GM18870 (cell line): ENCODE data around the gene INPP4A.

ENCODE experiments used
- ATAC-seq: cut with Tn5 transposase; IDR thresholded peaks from one replicate; pipeline ENCODE4 v1.9.1; 2021; ENCODE audit warnings: moderate library complexity; ENCODE audit not compliant: unreplicated experiment

INPP4A gene

GRCh38 chr2:98473995-98474780, 29.5 kb downstream of the INPP4A start:
- no peak for ATAC-seq

- ATAC-seq: no peak
Measured at GRCh38 chr2:98474979-98475632, 30.4 kb downstream of the INPP4A start.

GRCh38 chr2:98476192-98476868, 31.7 kb downstream of the INPP4A start:
- no peak for ATAC-seq

DNA sequence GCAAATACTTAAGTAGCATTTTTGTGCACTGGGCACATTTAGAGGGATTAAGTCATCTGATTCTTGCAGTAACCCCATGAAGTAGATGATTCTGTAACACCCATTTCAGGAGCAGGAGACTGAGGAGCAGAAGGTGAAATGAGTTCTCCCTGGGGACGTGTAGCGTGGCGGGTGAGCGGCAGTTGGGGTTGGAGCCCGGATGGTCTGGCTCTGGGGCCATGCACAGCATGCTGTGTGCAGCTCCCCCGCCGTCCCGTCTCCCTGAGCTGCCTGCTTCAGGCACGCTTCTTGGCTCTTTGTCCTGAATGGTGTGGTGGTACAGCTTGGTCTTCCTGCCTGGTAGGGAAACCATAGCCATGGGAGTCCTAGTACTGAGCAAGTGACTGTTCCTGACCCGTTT, 32.4 kb downstream of the INPP4A start:
- no peak for ATAC-seq

GRCh38 chr2:98477506-98477905, 32.8 kb downstream of the INPP4A start:
- no peak for ATAC-seq

DNA sequence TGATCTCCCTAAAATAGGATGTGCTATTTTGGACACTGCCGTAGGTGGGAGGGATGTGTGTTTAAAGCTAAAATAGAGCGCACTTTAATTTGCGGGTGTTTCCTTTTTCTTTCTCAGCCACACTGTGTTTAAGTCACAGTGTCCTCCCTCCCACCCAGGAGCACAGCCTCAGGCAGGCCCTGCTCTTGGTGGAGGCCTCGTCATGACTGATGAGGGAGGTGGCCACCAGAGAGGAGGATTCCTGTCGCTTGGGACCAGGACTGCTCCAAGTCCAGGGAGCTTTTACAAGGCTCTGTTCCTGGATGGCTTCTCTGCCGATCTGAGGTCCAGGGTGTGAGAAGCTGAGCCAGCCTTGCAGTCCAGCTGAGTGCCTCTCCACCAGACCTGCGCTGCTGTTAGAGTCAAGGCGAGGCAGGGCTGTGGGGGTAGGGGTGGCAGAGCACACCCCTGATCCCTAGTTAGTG, 33.5 kb downstream of the INPP4A start:
- ATAC-seq: no peak

- no peak for ATAC-seq
Measured at GRCh38 chr2:98478907-98479306, 34.2 kb downstream of the INPP4A start.

- no peak for ATAC-seq
Measured at GRCh38 chr2:98479371-98479770, 34.7 kb downstream of the INPP4A start.

DNA sequence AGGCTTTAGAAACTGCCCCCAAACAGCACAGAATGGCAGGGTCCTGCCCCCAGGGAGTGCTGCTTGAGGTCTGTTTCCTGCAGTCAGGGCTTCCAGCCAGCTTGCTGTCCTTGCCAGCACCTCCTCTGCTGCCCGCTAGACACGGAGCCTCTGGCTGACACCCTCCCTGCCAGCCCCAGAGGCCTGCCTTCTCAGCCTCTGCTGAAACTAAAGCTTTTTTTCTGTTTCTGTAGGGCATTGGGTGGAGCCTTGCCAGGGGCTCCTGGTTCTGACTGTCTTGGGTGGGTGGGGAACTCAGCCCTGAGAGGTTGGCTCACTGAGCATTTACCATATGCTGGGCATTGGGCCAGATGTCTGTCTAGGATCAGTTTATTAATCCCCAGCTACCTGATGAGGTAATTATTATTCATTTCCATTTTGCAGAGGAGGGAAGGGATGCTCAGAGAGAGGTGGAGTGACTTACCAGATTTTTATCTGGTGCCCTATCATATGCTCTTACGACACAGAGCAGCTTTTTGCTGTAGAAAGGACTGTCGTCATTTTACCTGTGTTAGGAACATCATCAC, 35.4 kb downstream of the INPP4A start:
- no peak for ATAC-seq

DNA sequence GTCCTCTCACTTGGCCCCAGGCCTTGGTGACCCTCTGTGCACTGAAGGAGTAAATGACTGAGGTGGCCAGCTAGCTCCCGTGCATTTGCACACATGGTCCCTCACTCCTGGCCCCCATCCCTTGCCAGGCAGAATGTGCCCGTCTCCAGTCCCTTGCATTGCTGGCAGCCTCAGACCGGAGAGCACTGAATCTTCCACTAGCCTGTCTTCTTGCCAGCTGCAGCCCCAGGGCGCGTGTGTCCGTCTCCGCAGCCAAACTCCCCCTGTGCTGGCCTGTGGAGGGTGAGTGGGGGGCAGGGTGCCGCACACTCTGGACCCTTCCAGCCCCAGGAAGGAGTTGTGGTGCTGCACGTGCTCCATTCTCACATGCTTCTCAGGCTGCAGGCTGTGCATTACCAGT, 35.9 kb downstream of the INPP4A start:
- ATAC-seq: no peak

- ATAC-seq: no peak
Measured at GRCh38 chr2:98482362-98482761, 37.7 kb downstream of the INPP4A start.

DNA sequence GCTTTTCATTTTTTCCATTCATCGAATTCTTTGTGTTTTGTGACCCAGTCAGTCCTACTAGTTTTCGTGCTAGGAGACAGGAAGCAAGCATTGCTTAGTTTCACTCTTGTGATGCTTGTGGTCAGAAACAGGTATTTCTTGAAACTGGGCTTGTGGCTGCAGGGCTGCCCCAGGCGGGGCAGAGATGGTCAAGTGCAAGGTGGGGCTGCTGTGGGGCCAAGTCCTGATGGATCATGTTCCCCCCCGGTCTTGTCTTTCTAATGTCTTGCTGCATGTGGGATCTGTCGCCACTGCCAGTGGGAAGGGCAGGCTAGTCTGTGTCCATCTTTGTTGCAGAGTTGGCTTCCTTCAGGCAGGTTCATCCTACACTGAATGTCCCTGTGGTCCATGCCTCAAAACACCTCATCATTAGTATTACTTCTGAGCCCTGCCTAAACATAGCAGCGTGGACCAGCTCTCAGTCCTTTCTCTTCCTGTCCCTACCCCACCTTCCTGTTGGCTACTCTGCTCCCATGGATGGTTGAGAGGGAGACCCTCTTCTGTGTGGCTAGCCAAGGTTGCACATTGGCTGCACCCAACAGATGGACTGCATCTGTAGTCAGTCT, 38.7 kb downstream of the INPP4A start:
- peak; percentile 60 for ATAC-seq

DNA sequence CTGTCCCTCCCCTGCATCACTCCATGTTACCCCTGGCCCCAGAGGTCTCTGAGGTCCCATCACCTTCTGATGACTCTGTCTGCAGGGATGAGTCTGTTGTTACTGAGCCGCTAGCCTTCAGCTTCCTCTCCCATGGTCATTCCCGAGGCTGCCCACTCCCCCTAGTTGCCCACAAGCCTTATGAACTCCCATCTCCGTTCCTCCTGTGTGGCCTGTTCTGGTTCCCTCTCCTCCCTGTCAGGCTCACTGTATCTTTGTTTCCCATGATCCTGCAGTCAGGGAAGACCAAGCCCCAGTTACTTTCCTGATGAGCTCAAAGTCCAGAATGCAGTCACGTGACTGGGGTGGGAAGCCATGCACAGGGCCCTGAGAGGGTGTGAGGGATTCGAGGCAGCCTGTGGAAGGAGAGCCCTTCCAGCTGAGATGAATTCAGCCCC, 39.5 kb downstream of the INPP4A start:
- no peak for ATAC-seq

DNA sequence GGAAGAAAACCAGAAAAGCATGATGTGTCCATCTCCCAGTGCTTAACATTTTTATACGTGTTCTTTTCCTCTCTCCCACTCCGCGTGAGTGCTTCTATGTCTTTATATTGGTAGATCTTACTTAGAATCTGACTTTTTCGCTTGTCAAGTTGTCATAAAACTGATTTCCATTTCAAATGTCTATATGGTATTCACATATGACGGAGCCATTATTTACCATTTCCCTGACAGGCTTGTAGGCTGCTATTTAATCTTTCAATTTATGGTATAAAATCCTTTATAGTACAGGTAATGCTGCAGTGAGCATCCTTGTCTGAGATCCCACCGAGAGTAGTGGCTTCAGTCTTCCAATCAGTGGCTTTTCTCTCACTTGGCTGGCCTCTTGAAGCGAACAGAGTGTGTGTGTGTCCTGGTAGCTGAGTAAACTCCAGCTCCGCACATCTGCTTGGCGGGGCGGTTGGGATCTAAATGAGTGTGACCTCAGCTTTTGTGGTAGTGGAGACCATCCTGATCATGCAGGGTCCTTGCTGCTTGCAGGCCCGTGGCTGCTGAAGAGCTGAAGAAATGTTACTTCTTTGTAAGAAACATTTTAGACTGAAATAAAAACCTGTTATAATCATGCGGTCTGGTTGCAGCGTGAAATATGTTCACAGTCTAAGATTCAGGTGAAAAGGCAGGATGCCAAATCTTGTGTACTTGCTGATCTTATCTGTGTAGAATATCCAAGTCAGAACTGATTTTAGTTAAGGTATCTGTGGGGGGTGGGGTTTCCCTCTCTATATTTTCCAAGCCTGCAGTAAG, 40.2 kb downstream of the INPP4A start:
- ATAC-seq: no peak

DNA sequence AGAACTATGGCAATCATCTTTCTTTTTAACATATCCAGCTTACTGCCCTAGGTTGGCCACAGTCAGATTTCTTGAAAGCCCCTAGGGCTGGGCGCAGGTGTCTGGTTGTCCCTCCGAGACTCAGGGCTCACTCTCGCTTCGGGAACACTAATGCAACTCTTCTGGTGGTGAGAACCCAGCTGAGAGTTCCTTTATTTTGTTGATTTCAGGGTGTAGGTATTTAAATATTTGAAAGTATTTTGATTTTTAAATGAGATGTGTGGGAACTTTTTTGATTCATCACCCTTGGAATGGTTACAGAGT, 40.7 kb downstream of the INPP4A start:
- no peak for ATAC-seq

- no peak for ATAC-seq
Measured at GRCh38 chr2:98486374-98486981, 41.8 kb downstream of the INPP4A start.

GRCh38 chr2:98487101-98487805, 42.6 kb downstream of the INPP4A start:
- no peak for ATAC-seq

DNA sequence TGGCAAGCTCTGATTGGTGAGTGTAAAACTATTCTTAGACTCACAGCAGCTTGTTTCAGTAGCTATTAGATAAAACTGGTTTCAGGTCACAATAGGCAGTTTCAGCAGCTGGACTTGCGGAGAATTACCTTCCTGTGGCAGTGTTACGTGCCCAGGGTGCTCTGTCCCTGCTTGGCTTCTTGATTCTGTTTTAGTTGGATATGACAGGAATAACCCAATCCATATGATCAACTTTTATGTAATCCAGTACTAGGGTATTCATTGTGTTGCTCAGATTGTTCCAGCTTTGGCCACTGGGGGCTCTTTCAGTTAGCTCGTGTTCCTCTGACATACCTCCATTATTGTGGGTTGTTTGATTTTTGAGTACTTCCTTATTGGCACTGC, 43.1 kb downstream of the INPP4A start:
- peak; percentile 55 for ATAC-seq

DNA sequence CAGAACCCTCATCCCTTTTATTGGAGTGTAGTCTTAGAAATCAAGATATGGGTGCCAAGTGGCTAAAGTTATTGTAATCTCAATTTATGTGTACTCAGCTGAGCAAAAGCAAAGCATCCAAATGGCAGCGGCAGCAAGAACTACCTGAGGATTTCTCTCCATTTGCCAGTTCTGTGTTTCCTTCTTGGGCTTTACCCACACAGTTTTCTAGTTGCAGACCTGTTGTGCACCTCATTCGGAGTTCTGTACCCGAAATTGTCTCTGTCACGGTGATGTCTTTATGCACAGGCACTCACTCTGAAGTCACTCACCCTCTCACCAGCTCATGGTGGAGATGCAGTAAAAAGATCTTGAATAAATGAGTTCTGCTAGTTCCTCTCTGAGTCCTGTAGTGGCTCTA, 43.6 kb downstream of the INPP4A start:
- ATAC-seq: no peak

DNA sequence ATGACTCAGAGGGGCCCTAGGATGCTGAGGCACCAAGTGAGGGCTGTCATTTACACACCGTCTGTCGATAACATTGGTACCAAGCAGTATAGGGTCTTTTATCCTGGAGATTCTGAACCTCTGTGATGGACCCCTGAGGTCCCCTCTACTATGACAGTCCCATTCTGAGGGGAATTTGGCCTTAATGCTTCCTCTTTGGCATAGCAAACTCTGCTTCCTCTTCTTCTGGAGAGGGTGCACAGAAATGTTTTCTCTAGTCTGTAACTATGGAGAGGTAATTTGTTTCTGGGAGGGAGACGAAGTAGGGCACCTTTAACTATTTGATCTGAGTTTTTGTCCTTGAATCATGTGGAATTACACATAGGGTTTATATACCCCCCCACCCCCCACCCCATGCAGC, 44.8 kb downstream of the INPP4A start:
- ATAC-seq: no peak
